Measurements from ENCODE around the gene PREX1.

The PREX1 gene

GRCh38 chr20:48711696-48712464, 115.9 kb downstream of the PREX1 start:
- DNase-seq, result no peak

- DNase-seq, result no peak
Observed at GRCh38 chr20:48711044-48711428, 116.8 kb downstream of the PREX1 start.

- DNase-seq, result no peak
Observed at GRCh38 chr20:48710341-48711043, 117.3 kb downstream of the PREX1 start.

GRCh38 chr20:48709744-48710143, 118.1 kb downstream of the PREX1 start:
- no peak for DNase-seq

- DNase-seq, result no peak
Observed at GRCh38 chr20:48709058-48709691, 118.6 kb downstream of the PREX1 start.

- DNase-seq, result no peak
Observed at GRCh38 chr20:48708630-48709029, 119.2 kb downstream of the PREX1 start.

- no peak for DNase-seq
Observed at GRCh38 chr20:48708116-48708515, 119.7 kb downstream of the PREX1 start.

- DNase-seq, result no peak
Observed at GRCh38 chr20:48706710-48707365, 121.0 kb downstream of the PREX1 start.

- DNase-seq, result no peak
Observed at GRCh38 chr20:48706116-48706656, 121.6 kb downstream of the PREX1 start.

- no peak for DNase-seq
Observed at GRCh38 chr20:48705240-48706115, 122.3 kb downstream of the PREX1 start.

- no peak for DNase-seq
Observed at GRCh38 chr20:48704761-48705160, 123.0 kb downstream of the PREX1 start.

- no peak for DNase-seq
Observed at GRCh38 chr20:48703511-48704219, 124.1 kb downstream of the PREX1 start.

GRCh38 chr20:48703107-48703506, 124.7 kb downstream of the PREX1 start:
- no peak for DNase-seq

- DNase-seq, result no peak
Observed at GRCh38 chr20:48702455-48702913, 125.3 kb downstream of the PREX1 start.

- DNase-seq, result no peak
Observed at GRCh38 chr20:48701702-48702101, 126.1 kb downstream of the PREX1 start.

GRCh38 chr20:48698507-48699267, 129.1 kb downstream of the PREX1 start:
- no peak for DNase-seq

GRCh38 chr20:48697845-48698491, 129.8 kb downstream of the PREX1 start:
- no peak for DNase-seq

- DNase-seq, result no peak
Observed at GRCh38 chr20:48696671-48697070, 131.1 kb downstream of the PREX1 start.

GRCh38 chr20:48695738-48696137, 132.1 kb downstream of the PREX1 start:
- DNase-seq, result no peak

- DNase-seq, result no peak
Observed at GRCh38 chr20:48695255-48695654, 132.5 kb downstream of the PREX1 start.
